Tibial nerve (tissue), 4 donors: ENCODE results near the gene NXNL2.

Source experiments
- CTCF ChIP-seq, 5 experiments: fragments of 200-600 bp in 3 of 5; fragments of 450-650 bp in 2 of 5; sonication (generic) in 3 of 5; IDR thresholded peaks; one replicate each; pipeline ENCODE4 v1.5.1; 2016 to 2019; ENCODE audit warnings: antibody characterized with exemption in 5 of 5, mild to moderate bottlenecking in 3 of 5, moderate library complexity in 2 of 5
- EP300 ChIP-seq, 2 donors: sonication (generic); formaldehyde crosslinking; IDR thresholded peaks; one replicate each; pipeline ENCODE4 v1.6.1; 2017; ENCODE audit warnings: antibody characterized with exemption in 2 of 2, mild to moderate bottlenecking in 1 of 2
- POLR2A ChIP-seq, 2 donors: fragments of 450-650 bp; IDR thresholded peaks; one replicate each; pipeline ENCODE4 v1.6.1; 2017; ENCODE audit warnings: antibody characterized with exemption in 2 of 2, mild to moderate bottlenecking in 2 of 2, moderate library complexity in 2 of 2

DNA sequence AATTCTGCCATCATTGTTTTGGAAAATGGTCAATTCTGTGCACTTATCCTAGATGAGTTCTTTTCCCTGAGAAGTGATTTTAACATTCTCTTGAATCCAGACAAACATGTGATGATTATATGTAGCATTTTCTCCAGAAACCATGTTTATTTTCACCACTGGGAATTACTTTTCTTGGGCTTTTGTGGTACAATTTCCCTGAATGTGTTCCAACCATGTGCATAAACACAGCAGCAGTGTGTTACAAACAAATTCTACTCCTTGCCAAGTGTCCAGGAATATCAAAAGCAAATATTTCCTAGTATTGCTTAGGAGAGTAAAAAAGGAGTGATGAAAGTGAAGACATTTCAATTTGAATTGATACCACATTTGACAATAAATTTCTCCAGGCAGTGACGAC, 50.4 kb downstream of the NXNL2 start:
- TF ChIP-seq CTCF (IDR thresholded peaks at IDR 0.05) (no peak), EP300 (IDR thresholded peaks at IDR 0.05) (no peak), POLR2A (IDR thresholded peaks at IDR 0.05) (no peak)
